NCI-H1105 (cell line): Measurements from ENCODE around the gene XK.
"Not testable (repeated sequence)": the region's sequence is repeated elsewhere in the genome, so short reads cannot be mapped to it uniquely, and the experiment has no call there.

Source experiments
- DNase-seq: peaks from one replicate; lab custom pipeline; 2025; lab: John Stamatoyannopoulos, UW

The XK gene

GRCh38 chrX:37755025-37755424, 69.4 kb downstream of the XK start:
- DNase-seq: no peak

GRCh38 chrX:37757082-37757481, 71.5 kb downstream of the XK start:
- DNase-seq: no peak

DNA sequence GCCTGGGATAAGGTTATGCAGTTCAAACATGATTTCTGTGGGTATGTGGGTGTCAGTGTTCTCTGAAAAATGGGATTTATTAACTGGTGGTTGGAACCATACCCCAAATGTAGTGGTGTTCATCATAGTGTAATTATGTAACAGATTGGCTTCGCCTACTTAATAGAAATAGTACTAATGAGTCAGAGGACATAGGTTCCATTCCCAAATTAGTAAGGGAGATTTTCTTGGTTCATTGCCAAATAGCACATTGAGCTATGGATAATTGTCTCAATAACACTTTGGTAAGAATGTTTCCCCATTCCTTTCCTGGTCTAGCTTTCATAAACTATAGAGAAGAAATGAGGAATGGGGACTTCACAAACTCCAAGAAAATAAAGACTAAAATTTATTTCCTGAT, 73.8 kb downstream of the XK start:
- no peak for DNase-seq

DNA sequence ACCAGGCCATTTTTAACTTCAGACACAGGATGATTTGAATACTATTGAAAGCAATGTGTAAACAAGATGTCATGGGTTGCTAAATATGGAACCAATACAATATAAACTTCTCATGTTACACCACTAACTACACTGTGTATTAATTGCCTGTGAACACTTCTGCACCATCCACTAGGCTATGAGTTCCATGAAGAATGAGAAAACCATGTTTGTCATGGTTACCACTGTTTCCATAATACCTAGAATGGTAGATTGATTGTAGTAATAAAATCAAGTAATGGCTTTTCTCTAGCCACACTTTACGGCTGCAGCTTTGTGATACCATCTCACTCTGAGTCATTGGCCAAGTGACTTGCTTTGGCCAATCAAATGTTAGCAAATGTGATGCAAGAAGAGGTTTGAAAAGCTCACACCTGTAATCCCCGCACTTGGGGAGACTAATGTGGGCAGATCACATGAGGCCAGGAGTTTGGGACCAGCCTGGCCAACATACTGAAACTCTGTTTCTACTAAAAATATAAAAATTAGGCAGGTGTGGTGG, 74.4 kb downstream of the XK start:
- DNase-seq: no peak

DNA sequence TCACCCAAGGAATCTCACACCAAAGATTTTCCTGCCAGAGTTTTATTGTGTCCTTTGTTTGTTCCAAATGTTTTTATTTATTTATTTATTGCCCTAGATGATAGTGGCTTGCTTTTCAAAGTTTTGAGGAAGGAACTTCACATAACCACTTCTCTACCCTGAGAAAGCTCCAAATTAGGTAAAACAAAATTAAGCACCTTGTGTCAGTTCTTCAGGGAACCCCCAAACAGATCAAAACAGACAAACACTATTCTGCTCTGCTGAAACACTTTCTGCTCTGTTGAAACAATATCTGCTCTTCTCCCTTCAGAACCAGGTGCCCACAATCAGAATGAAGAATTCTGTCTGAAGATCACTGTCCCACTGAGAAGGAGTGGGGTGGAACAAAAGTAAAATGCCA, 77.8 kb downstream of the XK start:
- no peak for DNase-seq

GRCh38 chrX:37765507-37765906, 79.9 kb downstream of the XK start:
- no peak for DNase-seq

DNA sequence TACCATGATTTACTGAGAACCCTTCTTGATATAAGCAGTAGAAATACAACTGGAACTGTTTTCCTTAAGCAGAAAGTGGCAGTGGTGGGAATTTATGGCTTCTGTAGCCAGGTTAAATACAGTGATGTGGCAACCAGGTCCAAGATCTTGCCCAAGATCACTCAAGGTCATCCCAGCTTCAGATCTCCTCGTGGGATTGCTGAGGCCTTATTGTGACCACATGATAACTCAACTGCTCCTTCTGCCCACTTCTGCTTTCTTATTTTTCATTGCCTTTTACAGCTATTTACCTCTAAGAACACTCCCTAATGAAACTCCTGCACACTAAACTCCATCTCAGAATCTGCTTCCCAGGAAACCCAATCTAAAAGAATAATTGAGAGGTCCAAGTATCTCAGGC, 81.8 kb downstream of the XK start:
- DNase-seq: no peak

GRCh38 chrX:37768866-37769265, 83.3 kb downstream of the XK start:
- not testable (repeated sequence) for DNase-seq

GRCh38 chrX:37776283-37776986, 90.8 kb downstream of the XK start:
- DNase-seq: no peak

DNA sequence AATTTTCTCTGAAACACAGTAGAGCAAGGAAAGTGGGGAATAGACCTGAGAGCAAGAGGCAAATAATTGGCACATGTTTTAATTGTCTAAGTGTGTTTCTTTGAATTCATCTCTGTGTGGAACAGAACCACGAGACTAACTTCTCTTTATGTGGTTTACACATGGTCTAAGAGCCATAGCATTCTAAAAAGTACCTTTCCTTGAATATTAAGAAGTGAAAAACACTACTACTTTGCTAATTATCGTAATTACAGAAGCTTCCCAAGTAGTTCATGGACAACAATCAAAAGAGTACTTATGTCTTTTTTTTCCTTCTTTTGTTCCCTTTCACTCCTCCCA, 91.4 kb downstream of the XK start:
- DNase-seq: no peak

- no peak for DNase-seq
These were observed 94.3 kb downstream of the XK start, which contains the start of gene CYBB for GRCh38 chrX:37779857-37780256. Gene CYBB, plus strand, starts transcription at chrX:37780059. Its CDS starts 19 bp downstream, at chrX:37780078.

GRCh38 chrX:37781081-37781480, 95.5 kb downstream of the XK start:
- no peak for DNase-seq
